Keratinocyte (primary cell): ENCODE measurements around the gene SLC25A44. TPM values are rescaled to one million over a fixed set of nuclear protein-coding genes. Genes with fewer than 3 reads are reported as not detected.

Source experiments
- DNase-seq: peaks from one replicate; pipeline ENCODE4 v3.0.0-alpha.2; 2011; ENCODE audit warnings: low read depth, missing footprints, low spot score
- FAIRE-seq: peaks from 2 replicates; lab custom pipeline; 2011; peaks lifted over from hg19 to GRCh38; lab: Jason Lieb, UNC
- H2AFZ ChIP-seq: 2 replicates; pipeline ENCODE4 v1.6.0; 2012; ENCODE audit warnings: low read length, control low read depth, inconsistent platforms; ENCODE audit not compliant: control insufficient read depth
- H3K27ac ChIP-seq: 2 replicates; pipeline ENCODE4 v1.5.1; 2011; ENCODE audit warnings: low read length; ENCODE audit not compliant: control insufficient read depth, insufficient read depth
- H3K27me3 ChIP-seq: 3 replicates; pipeline ENCODE4 v1.6.0; 2011; ENCODE audit warnings: low read length; ENCODE audit not compliant: control insufficient read depth, insufficient read depth; ENCODE audit errors: extremely low read depth
- H3K36me3 ChIP-seq, 2 experiments: 2 replicates in 1 of 2; 3 replicates in 1 of 2; pipeline ENCODE4 v1.5.1; 2011; ENCODE audit warnings: low read length in 2 of 2, mild to moderate bottlenecking in 1 of 2; ENCODE audit not compliant: control insufficient read depth in 2 of 2, insufficient read depth in 2 of 2; ENCODE audit errors: extremely low read depth in 1 of 2
- H3K4me1 ChIP-seq: 3 replicates; pipeline ENCODE4 v1.5.1; 2011; ENCODE audit warnings: low read length; ENCODE audit not compliant: control insufficient read depth, insufficient read depth; ENCODE audit errors: extremely low read depth
- H3K4me2 ChIP-seq: 3 replicates; pipeline ENCODE4 v1.6.0; 2011; ENCODE audit warnings: low read depth, low read length; ENCODE audit not compliant: control insufficient read depth, insufficient read depth; ENCODE audit errors: extremely low read depth
- H3K4me3 ChIP-seq, 3 experiments: fragments of 200-600 bp in 1 of 3; sonication (generic) in 1 of 3; 2 replicates in 2 of 3; 3 replicates in 1 of 3; pipeline ENCODE4 v1.5.1; 2011 to 2016; ENCODE audit warnings: low read length in 3 of 3, mild to moderate bottlenecking in 3 of 3, control low read depth in 2 of 3, inconsistent platforms in 1 of 3, low read depth in 1 of 3, mixed read lengths in 1 of 3, mixed run types in 1 of 3, moderate library complexity in 1 of 3; ENCODE audit not compliant: control insufficient read depth in 2 of 3, insufficient read depth in 2 of 3; ENCODE audit errors: extremely low read depth in 1 of 3
- H3K79me2 ChIP-seq: 2 replicates; pipeline ENCODE4 v1.6.0; 2012; ENCODE audit warnings: low read length; ENCODE audit not compliant: control insufficient read depth, insufficient read depth
- H3K9ac ChIP-seq: 3 replicates; pipeline ENCODE4 v1.6.0; 2011; ENCODE audit warnings: low read length; ENCODE audit not compliant: control insufficient read depth, insufficient read depth; ENCODE audit errors: extremely low read depth
- H3K9me1 ChIP-seq: 3 replicates; pipeline ENCODE4 v1.6.0; 2011; ENCODE audit warnings: low read length; ENCODE audit not compliant: control insufficient read depth, insufficient read depth; ENCODE audit errors: extremely low read depth
- H3K9me3 ChIP-seq: 2 replicates; pipeline ENCODE4 v1.5.1; 2012; ENCODE audit warnings: low read depth, low read length; ENCODE audit not compliant: control insufficient read depth
- H4K20me1 ChIP-seq: 3 replicates; pipeline ENCODE4 v1.6.0; 2011; ENCODE audit warnings: low read length; ENCODE audit not compliant: control insufficient read depth, insufficient read depth; ENCODE audit errors: extremely low read depth
- CTCF ChIP-seq, 3 experiments: IDR thresholded peaks in 1 of 3; conservative IDR thresholded peaks in 1 of 3; optimal IDR thresholded peaks in 1 of 3; 2 replicates in 2 of 3; 3 replicates in 1 of 3; pipeline versions ENCODE3 to v1.5.1; 2011; ENCODE audit warnings: low read length in 3 of 3, mild to moderate bottlenecking in 3 of 3, moderate library complexity in 2 of 3, control low read depth in 1 of 3, inconsistent platforms in 1 of 3; ENCODE audit not compliant: insufficient read depth in 2 of 3; ENCODE audit errors: extremely low read depth in 1 of 3
- EZH2 ChIP-seq: IDR thresholded peaks from one replicate; pipeline ENCODE4 v1.6.1; 2012; ENCODE audit warnings: inconsistent platforms, mild to moderate bottlenecking, low read length, moderate library complexity
- dilution Hi-C: fragments of 300-500 bp; cut with MboI; formaldehyde crosslinking; loops from one replicate; pipeline ENCODE4 v1.7.0; 2020; ENCODE audit warnings: low sequenced_read_pairs; ENCODE audit not compliant: extremely low pct_ligation_motif_present
- polyA plus RNA-seq, 5 experiments: library from polyadenylated mRNA; depleted of rRNA in 3 of 5; stranded (reverse) in 3 of 5; stranded (forward) in 1 of 5; unstranded in 1 of 5; fragments of >200 nt; gene quantifications; 1 replicate in 1 of 5; 2 replicates in 3 of 5; 3 replicates in 1 of 5; pipeline versions ENCODE4 v1.2.1 to v1.2.3, GENCODE V29; 2011 to 2012; ENCODE audit warnings: missing spikeins in 2 of 5, low read depth in 1 of 5, low replicate concordance in 1 of 5

SLC25A44 gene
- polyA plus RNA-seq, 1 donor (not counting 4 experiments of a cell fraction or from before 2014, with no cell fraction given): 24.4 TPM

GRCh38 chr1:156165083-156165482, 28.8 kb upstream of the SLC25A44 start:
- dilution Hi-C loops: no loop called here
- FAIRE-seq: no peak
- no peaks in the 10 kb centered on the region for H3K9me1 ChIP-seq
- no peak overlapping the region for H3K9ac ChIP-seq
- H3K36me3 ChIP-seq: peaks cover 3 to 7% of the 10 kb centered on the region in 2 experiments
- H3K27ac ChIP-seq: no peak overlapping the region
- no peaks in the 10 kb centered on the region for H3K9me3 ChIP-seq
- H3K27me3 ChIP-seq: no peaks in the 10 kb centered on the region
- no peak overlapping the region for H3K4me3 ChIP-seq
- no peak overlapping the region for H2AFZ ChIP-seq
- no peak for TF ChIP-seq CTCF (optimal IDR thresholded peaks at IDR 0.05 in 1 of 3, IDR thresholded peaks at IDR 0.05 in 1 of 3, conservative IDR thresholded peaks at IDR 0.05 in 1 of 3; ENCODE audit: extremely low read depth in 1 of 3, insufficient read depth in 2 of 3, low read length in 3 of 3)
- TF ChIP-seq EZH2: no peak
- no peak overlapping the region for H3K4me2 ChIP-seq
- H3K4me1 ChIP-seq: no peaks in the 10 kb centered on the region
- H4K20me1 ChIP-seq: no peaks in the 10 kb centered on the region
- DNase-seq: no peak
- H3K79me2 ChIP-seq: no peaks in the 10 kb centered on the region

GRCh38 chr1:156167536-156167935, 26.4 kb upstream of the SLC25A44 start:
- Histone ChIP-seq H3K9me3 (no peaks in the 10 kb centered on the region), H3K27me3 (no peaks in the 10 kb centered on the region), H3K4me1 (no peaks in the 10 kb centered on the region), H3K79me2 (no peaks in the 10 kb centered on the region), H3K9ac (no peak overlapping the region), H3K27ac (no peak overlapping the region), H3K9me1 (no peaks in the 10 kb centered on the region), H3K4me2 (no peak overlapping the region), H3K36me3 (peaks cover 4 to 7% of the 10 kb centered on the region in 2 experiments), H4K20me1 (no peaks in the 10 kb centered on the region), H3K4me3 (no peak overlapping the region), H2AFZ (no peak overlapping the region)
- no peak for DNase-seq
- dilution Hi-C loops: no loop called here
- no peak for FAIRE-seq
- TF ChIP-seq EZH2: no peak
- TF ChIP-seq CTCF (optimal IDR thresholded peaks at IDR 0.05 in 1 of 3, IDR thresholded peaks at IDR 0.05 in 1 of 3, conservative IDR thresholded peaks at IDR 0.05 in 1 of 3; ENCODE audit: extremely low read depth in 1 of 3, insufficient read depth in 2 of 3, low read length in 3 of 3): no peak
